OCI-LY7 (cell line): ENCODE data around the gene DNAJC25. TPM values are rescaled to one million over a fixed set of nuclear protein-coding genes. Genes with fewer than 3 reads are reported as not detected.

Experiments used
- BruUV-seq: library from RNA; stranded (reverse); fragments of 400-500 nt; replicated peaks from 2 replicates; lab custom pipeline; 2021; lab: Mats Ljungman, UMichigan
- CTCF ChIA-PET: fragments of 300-600 bp; sonication (Branson Sonifier 250); formaldehyde crosslinking; loops from one replicate; lab custom pipeline; 2022; ENCODE audit warnings: antibody characterized with exemption; ENCODE audit not compliant: unreplicated experiment; lab: Charles Lee
- POLR2A ChIA-PET: fragments of 300-600 bp; sonication (Branson Sonifier 250); formaldehyde crosslinking; loops from one replicate; lab custom pipeline; 2022; ENCODE audit warnings: antibody characterized with exemption; lab: Charles Lee
- DNase-seq: peaks from one replicate; pipeline ENCODE4 v3.0.0-alpha.2; 2015; ENCODE audit warnings: low spot score
- H2AFZ ChIP-seq: fragments of 200-600 bp; sonication (generic), shearing (Covaris generic); 2 replicates; pipeline ENCODE4 v1.6.1; 2014; ENCODE audit warnings: mild to moderate bottlenecking, antibody characterized with exemption, low read length, moderate library complexity
- H3K27ac ChIP-seq: fragments of 200-600 bp; sonication (generic); 2 replicates; pipeline ENCODE4 v1.5.1; 2014; ENCODE audit warnings: mixed run types, low read depth, mild to moderate bottlenecking, moderate library complexity, low read length, inconsistent platforms; ENCODE audit not compliant: poor library complexity, severe bottlenecking
- H3K36me3 ChIP-seq: fragments of 200-600 bp; sonication (generic); 2 replicates; pipeline ENCODE4 v1.6.1; 2014; ENCODE audit warnings: mild to moderate bottlenecking, antibody characterized with exemption, low read length, moderate library complexity, mixed read lengths; ENCODE audit not compliant: insufficient read depth
- H3K4me1 ChIP-seq: fragments of 200-600 bp; sonication (generic); 2 replicates; pipeline ENCODE4 v1.5.1; 2014; ENCODE audit warnings: mild to moderate bottlenecking, low read length; ENCODE audit not compliant: insufficient read depth, poor library complexity, severe bottlenecking
- H3K4me2 ChIP-seq: fragments of 200-600 bp; sonication (generic); 2 replicates; pipeline ENCODE4 v1.6.1; 2014; ENCODE audit warnings: mild to moderate bottlenecking, low read length
- H3K4me3 ChIP-seq: fragments of 200-600 bp; sonication (generic); 2 replicates; pipeline ENCODE4 v1.5.1; 2014; ENCODE audit warnings: mild to moderate bottlenecking, low read depth, low read length; ENCODE audit not compliant: poor library complexity, severe bottlenecking
- H3K79me2 ChIP-seq: fragments of 200-600 bp; sonication (generic); 2 replicates; pipeline ENCODE4 v1.6.1; 2016; ENCODE audit warnings: low read depth, mild to moderate bottlenecking, low read length, moderate library complexity, mixed read lengths; ENCODE audit not compliant: insufficient read depth
- H3K9me2 ChIP-seq: fragments of 200-600 bp; sonication (generic); 2 replicates; pipeline ENCODE4 v1.6.1; 2016; ENCODE audit warnings: mild to moderate bottlenecking, low read length, mixed read lengths; ENCODE audit not compliant: insufficient read depth
- H3K9me3 ChIP-seq: fragments of 200-600 bp; sonication (generic); 2 replicates; pipeline ENCODE4 v1.6.1; 2014; ENCODE audit warnings: mild to moderate bottlenecking, mixed run types, low read length, mixed read lengths
- H4K20me1 ChIP-seq: fragments of 200-600 bp; sonication (generic); 2 replicates; pipeline ENCODE4 v1.6.1; 2014; ENCODE audit warnings: mild to moderate bottlenecking, antibody characterized with exemption, low read length, moderate library complexity, mixed read lengths; ENCODE audit not compliant: insufficient read depth
- CTCF ChIP-seq: fragments of 200-600 bp; sonication (generic); conservative IDR thresholded peaks from 2 replicates; pipeline ENCODE4 v1.5.1; 2014; ENCODE audit warnings: mild to moderate bottlenecking, antibody characterized with exemption, low read length, moderate library complexity, mixed read lengths
- EZH2phosphoT487 ChIP-seq: fragments of 200-600 bp; sonication (generic); IDR thresholded peaks from 2 replicates; pipeline ENCODE4 v1.6.1; 2018; ENCODE audit warnings: low read depth, borderline replicate concordance, mild to moderate bottlenecking, mixed run types, antibody characterized with exemption, low read length, moderate library complexity, mixed read lengths
- intact Hi-C: fragments of 100-400 bp; cut with micrococcal nuclease; formaldehyde crosslinking; loops from one replicate; pipeline ENCODE4 v1.10.0; 2022; ENCODE audit not compliant: unreplicated experiment
- total RNA-seq, 2 experiments: library from RNA; depleted of rRNA in 1 of 2; stranded (reverse); fragments of >200 nt in 1 of 2; shearing (Covaris generic) in 1 of 2; gene quantifications; 2 replicates each; pipeline ENCODE4 v1.2.3, GENCODE V29; 2014 to 2022

The DNAJC25 gene
- total RNA-seq, 2 experiments from 2014 or later = 5.8 to 7.0 TPM

DNA sequence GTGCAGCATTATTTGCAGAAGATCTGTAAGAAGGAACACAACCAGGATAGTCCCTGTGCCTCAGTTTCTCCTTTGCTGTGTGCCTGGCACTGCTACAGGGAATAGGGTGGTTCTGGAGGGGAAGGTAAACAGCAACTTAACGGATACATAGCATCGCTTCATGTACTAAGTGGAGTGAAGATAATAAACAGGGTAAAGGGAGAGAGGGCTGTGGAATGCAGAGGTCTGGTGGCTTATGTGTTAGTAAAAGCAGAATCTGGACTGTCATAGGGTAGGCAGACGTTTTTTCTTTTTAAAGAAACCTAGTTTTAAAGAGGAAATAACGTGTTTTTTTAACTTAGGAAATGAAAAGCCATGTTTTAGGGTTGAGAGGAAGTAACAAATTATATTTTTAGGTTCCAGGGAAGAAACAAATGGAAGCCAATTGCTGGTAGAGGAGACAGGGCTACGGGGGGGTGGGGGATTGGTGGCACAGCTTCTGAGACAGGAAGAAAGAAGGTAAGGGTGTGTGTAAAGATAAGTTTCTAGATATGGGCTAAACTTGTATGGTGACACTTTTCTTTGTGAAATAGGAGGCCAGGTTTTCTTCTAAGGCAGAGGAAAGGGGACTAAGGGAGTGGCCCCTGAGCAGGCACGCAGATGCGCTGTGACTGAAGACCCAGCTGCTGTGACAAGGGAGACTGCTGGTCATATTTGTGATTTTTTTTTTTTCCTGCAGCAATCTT lies 31.6 kb downstream of the DNAJC25 start:
- H3K27ac ChIP-seq = no peak overlapping the region
- POLR2A ChIA-PET = interaction anchor here (0.7 kb wide), 1 partner anchor 811 kb away, joined by 3 read pairs; no protein-coding TSS in a partner anchor
- H3K9me3 ChIP-seq = no peaks in the 10 kb centered on the region
- peak overlapping the region; percentile 98 for H3K4me2 ChIP-seq
- peak overlapping the region; percentile 77 for H3K4me3 ChIP-seq
- DNase-seq = no peak
- peaks cover 20% of the 10 kb centered on the region for H3K4me1 ChIP-seq
- TF ChIP-seq EZH2phosphoT487 = no peak
- no peak for TF ChIP-seq CTCF
- no TSS peak for BruUV-seq
- H3K36me3 ChIP-seq = no peaks in the 10 kb centered on the region
- CTCF ChIA-PET = no interaction called here
- H4K20me1 ChIP-seq = no peaks in the 10 kb centered on the region
- H3K9me2 ChIP-seq = no peaks in the 10 kb centered on the region
- H2AFZ ChIP-seq = peak overlapping the region; percentile 86
- intact Hi-C loops = loop anchor here (1.0 kb wide), 1 partner anchor 31 kb away; the partner anchor contains the start of gene DNAJC25
- H3K79me2 ChIP-seq = no peaks in the 10 kb centered on the region

DNA sequence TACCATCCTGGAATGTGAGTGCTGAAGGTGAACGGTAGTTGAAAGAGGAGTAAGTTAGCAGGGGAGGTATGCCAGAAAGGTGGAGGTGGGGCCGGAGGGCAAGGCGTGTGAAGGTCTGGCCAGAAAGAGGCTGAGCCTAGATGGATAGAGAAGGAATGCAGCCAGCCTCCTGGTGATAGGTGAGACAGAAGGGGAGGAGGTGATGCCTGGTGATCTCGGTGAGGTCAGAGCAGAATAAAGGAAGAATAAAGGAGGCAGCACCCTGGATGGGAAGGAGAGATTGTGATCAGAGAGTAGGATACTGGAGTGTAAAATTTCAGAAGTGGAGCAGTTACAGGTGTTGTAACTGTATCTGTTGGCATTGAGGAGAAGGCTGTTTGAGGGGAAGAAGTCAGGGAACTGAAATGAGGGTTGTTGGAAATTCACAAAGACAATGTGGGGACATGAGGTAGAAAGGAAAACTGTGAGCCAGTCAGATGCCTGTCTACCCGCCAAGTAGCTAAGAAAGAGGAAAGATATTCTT lies 32.2 kb downstream of the DNAJC25 start:
- no peak for DNase-seq
- Histone ChIP-seq H3K9me2 (no peaks in the 10 kb centered on the region), H3K36me3 (no peaks in the 10 kb centered on the region), H4K20me1 (no peaks in the 10 kb centered on the region), H3K4me3 (no peak overlapping the region), H3K9me3 (no peaks in the 10 kb centered on the region), H3K79me2 (no peaks in the 10 kb centered on the region), H3K27ac (no peak overlapping the region), H3K4me2 (peak overlapping the region; percentile 98), H2AFZ (no peak overlapping the region), H3K4me1 (peaks cover 20% of the 10 kb centered on the region)
- no TSS peak for BruUV-seq
- intact Hi-C loops = no loop called here
- POLR2A ChIA-PET = interaction anchor here (0.6 to 0.7 kb wide), 2 partner anchors 12 to 810 kb away, joined by 3 to 6 read pairs; no protein-coding TSS in a partner anchor
- TF ChIP-seq EZH2phosphoT487 (no peak), CTCF (no peak)
- CTCF ChIA-PET = no interaction called here
